Activated CD8-positive, alpha-beta memory T cell treated with anti-CD3 and anti-CD28 coated beads, Interleukin-2, amount 50 U/mL, for 48 hours (primary cell): Measurements from ENCODE around the gene TBL1XR1.

Source experiments
- DNase-seq: peaks from one replicate; pipeline ENCODE4 v3.0.0-alpha.2; 2020

The TBL1XR1 gene

GRCh38 chr3:177197041-177197726 lies at the start of gene TBL1XR1:
TBL1XR1 (minus strand) TSS chr3:177197482; CDS start chr3:177064977, 132,505 bp downstream.
- peak; percentile 87 for DNase-seq

GRCh38 chr3:177245250-177245649 lies 48.0 kb upstream of the TBL1XR1 start:
- DNase-seq, result no peak

DNA sequence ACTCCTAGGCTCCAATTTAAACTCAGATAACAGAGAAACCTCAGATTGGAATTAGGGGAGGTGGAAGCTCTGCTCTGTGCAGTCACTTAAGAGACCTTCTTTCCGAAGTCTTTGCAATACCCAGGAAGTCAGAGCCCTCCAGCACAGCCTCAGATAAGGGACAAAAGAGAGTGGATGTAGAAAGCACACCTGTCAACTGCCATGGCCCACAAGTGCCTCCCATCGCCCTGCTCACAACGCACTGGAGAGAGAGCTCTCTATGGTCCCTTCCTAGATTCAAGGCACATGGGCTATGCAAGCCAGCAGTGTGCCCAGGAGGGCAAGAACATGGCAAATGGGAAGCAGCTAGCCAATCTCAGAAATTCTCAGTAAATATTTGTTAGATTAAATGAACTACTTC lies 47.3 kb upstream of the TBL1XR1 start:
- DNase-seq, result no peak

GRCh38 chr3:177238686-177239216 lies 41.5 kb upstream of the TBL1XR1 start:
- DNase-seq, result no peak

GRCh38 chr3:177237206-177237605 lies 39.9 kb upstream of the TBL1XR1 start:
- DNase-seq, result no peak

GRCh38 chr3:177236704-177237103 lies 39.4 kb upstream of the TBL1XR1 start:
- peak; percentile 26 for DNase-seq

DNA sequence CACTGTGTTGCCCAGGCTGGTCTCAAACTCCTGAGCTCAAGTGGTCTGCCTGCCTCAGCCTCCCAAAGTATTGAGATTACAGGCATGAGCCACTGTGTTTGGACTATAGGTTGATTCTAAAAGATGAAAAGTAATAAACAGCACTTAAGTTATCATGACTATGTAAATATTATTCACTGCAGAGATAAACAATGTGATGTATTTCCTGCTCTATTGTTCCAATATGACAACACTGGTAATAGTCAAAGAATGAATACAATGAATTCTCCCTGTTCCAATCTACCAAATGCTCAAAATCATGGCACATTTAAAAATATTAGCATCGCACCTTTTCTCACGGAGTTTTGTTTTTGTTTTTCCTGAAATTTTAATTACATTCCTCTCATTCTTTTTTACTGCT lies 36.8 kb upstream of the TBL1XR1 start:
- DNase-seq, result no peak

- no peak for DNase-seq
Observed at GRCh38 chr3:177231242-177231641, 34.0 kb upstream of the TBL1XR1 start.

DNA sequence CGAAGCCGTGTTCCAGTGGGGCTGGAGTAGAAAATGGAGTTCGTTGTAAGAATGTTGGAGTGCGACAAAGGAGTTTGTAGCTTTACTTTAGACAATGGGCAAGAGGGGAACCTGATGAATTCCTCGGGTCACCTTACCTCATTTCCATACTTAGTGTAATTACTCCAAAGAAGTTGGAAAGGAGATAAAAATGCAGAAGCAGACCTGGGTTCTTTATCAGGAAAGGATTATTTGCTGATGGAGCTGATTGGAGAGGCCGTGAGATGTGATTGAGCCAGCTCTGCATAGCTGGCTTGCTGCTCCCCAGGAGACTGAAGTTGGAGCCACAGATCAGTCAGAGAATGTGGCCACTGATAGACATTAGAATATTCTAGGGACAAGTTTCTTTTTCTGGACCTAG lies 33.4 kb upstream of the TBL1XR1 start:
- DNase-seq, result no peak

DNA sequence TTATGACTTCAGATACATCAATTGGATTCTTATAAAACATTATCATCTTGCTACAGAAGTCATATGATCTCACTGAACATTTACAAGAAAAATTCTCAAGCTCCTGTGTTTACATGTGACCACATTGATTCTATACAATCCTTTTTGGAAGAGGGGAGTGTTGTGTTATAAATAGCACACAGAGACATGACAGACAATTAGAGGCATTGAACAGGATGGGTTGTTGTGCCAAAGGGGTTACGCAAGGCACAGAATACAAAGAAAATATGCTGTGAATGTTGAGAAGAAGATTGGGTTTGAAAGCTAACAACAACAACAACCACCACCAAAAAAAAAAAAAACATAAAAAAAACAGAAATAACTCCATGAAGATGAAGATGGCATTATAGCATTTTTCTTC lies 32.5 kb upstream of the TBL1XR1 start:
- no peak for DNase-seq

GRCh38 chr3:177228601-177229190 lies 31.4 kb upstream of the TBL1XR1 start:
- no peak for DNase-seq

DNA sequence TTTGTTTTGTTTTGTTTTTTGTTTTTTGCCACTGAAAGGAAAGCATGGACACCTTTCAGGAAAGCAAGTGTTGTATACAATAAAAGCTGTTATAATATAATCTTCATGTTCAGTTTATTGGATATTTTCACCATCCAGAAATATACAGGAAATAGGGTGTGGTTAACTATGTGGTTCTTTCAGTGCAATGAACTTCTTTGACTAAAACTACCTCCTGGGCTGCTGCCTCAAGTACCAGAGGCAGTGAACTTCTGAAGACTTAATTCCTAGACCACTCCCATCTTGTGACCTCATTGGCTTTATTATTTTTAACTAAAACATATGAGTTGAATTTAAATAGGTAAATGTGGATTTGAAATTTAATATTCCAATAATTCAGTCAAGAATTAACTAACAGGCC lies 27.1 kb upstream of the TBL1XR1 start:
- no peak for DNase-seq

- DNase-seq, result no peak
Observed at GRCh38 chr3:177221744-177222143, 24.5 kb upstream of the TBL1XR1 start.

GRCh38 chr3:177220136-177220974 lies 23.1 kb upstream of the TBL1XR1 start:
- DNase-seq, result no peak

GRCh38 chr3:177213801-177214535 lies 16.7 kb upstream of the TBL1XR1 start:
- DNase-seq, result no peak

GRCh38 chr3:177212756-177213155 lies 15.5 kb upstream of the TBL1XR1 start:
- DNase-seq, result no peak

GRCh38 chr3:177212278-177212610 lies 15.0 kb upstream of the TBL1XR1 start:
- no peak for DNase-seq

DNA sequence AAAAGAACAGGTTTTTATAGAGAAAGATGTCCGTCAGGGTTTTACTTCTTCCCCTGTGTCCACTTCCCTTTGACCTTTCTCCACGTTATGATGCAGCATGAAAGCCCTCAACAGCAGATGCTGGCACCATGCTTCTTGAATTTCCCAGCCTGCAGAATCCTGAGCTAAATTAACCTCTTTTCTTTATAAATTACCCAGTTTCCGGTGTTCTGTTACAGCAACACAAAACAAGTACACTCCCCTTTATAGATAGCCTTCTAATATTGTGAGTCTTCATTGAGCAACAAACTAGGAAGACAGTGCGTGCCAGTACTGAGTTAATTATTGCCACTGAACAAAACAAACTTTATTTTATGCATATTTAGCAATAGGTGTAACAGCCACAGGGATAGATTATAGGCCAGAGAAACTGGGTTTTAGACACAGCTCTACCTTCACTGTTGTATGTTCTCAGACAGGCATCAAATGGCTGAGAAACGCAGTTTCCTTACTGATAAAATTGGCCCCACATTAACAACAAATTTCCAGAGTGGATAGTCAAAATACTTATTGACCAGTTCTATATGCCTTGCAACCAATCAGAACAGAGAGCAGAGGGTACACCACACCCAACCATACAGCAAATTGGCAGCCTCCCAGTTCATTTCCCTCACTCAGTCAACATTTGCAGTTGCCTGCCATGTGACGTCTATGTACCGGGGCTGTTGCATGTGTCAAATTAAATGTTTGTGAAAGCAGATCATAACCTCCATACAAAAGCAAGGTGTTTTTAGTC lies 14.4 kb upstream of the TBL1XR1 start:
- DNase-seq, result no peak

DNA sequence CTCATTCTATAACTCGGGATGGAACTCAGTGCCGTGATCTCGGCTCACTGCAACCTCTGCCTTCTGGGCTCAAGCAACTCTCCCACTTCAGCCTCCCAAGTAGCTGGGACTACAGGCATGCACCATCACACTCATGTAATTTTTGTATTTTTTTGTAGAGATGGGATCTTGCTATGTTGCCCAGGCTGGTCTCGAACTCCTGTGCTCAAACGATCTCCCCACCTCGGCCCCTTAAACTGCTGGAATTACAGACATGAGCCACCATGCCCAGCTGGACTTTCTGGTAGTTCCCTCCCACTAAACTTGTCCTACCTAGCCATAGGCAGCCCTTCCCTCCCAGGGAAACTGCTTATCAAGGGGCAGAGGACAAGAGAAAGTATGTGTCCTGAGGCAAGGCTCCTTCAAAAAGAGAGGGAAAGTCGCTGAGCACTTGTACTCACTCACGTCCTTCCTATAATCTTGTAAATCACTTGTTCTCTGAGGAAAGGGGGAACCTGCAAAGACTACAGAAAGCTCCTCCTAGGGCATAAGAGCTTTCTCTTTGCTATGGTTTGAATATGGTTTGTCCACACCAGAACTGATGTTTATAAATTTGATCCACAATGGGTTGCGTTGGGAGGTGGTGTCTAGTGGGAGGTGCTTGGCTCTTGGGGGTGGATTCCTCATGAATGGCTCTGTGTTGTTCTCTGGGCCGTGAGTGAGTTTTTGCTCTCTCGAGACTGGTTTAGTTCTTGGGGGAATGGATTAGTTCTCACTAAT lies 13.6 kb upstream of the TBL1XR1 start:
- no peak for DNase-seq

DNA sequence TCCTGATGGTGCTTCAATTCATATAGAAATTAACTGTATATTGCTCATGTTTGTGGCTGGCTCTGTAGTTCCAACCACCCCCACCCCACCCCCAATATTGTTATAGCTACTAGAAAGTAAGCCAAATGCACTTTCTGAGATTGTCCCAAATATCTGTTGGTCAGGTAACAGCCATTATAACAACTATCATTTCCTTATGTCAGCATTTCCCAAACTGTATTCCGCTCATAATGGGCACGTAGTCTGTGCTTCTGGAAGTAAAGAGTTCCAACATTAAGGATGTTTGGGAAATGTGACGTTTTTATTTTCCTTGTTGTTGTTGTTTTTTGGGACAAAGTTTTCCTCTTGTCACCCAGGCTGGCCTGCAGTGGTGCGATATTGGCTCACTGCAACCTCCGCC lies 12.2 kb upstream of the TBL1XR1 start:
- DNase-seq, result no peak

DNA sequence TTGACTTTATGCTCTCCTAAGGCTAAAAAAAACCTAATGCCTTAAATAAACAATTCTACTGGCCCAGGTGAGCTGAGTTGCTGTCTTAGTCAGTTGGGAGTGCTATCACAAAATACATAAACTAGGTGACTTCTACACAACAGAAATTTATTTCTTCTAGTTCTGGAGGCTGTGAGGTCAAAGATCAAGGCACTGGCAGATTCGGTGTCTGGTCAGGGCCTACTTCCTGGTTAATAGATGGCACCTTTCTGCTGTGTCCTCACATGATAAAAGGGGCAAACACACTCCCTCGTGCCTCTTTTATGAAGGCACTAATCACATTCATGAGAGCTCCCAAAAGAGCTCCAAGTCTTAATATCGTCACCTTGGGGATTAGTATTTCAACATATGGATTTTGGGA lies 11.5 kb upstream of the TBL1XR1 start:
- DNase-seq, result no peak

- no peak for DNase-seq
Observed at GRCh38 chr3:177208223-177208622, 10.9 kb upstream of the TBL1XR1 start.
